ENCODE results near the gene KCNQ5.

DNA sequence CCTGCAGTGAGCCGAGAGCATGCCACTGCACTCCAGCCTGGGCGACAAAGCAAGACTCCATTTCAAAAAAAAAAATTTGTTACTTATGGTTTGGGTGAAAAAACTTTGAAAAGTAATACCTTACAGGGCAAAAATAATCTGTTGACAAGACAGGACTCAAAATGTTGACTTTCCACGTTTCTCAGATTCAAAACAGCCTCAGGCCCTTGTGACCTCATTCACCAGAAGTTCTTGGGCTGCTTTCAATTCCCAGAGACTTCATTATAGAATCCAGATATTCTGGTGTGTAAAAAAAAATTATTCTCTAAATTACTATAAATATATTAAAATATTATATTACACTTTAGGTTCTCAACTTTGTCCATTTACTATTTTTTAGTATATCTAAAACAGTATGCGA is 116.2 kb downstream of the KCNQ5 start:
- no peak for TF ChIP-seq EZH2 (IDR thresholded peaks at IDR 0.05; ENCODE audit: borderline replicate concordance, low read length)
- TF ChIP-seq, protein P1, sequence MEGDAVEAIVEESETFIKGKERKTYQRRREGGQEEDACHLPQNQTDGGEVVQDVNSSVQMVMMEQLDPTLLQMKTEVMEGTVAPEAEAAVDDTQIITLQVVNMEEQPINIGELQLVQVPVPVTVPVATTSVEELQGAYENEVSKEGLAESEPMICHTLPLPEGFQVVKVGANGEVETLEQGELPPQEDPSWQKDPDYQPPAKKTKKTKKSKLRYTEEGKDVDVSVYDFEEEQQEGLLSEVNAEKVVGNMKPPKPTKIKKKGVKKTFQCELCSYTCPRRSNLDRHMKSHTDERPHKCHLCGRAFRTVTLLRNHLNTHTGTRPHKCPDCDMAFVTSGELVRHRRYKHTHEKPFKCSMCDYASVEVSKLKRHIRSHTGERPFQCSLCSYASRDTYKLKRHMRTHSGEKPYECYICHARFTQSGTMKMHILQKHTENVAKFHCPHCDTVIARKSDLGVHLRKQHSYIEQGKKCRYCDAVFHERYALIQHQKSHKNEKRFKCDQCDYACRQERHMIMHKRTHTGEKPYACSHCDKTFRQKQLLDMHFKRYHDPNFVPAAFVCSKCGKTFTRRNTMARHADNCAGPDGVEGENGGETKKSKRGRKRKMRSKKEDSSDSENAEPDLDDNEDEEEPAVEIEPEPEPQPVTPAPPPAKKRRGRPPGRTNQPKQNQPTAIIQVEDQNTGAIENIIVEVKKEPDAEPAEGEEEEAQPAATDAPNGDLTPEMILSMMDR (IDR thresholded peaks at IDR 0.05; ENCODE audit: low read length) = no peak
